Activated gamma-delta T cell treated with Interleukin-2 at 50 U/mL for 16 hours (primary cell): ENCODE measurements around the gene C19orf33.

Experiments
- DNase-seq: peaks from one replicate; pipeline ENCODE4 v3.0.0-alpha.2; 2020

C19orf33 gene

DNA sequence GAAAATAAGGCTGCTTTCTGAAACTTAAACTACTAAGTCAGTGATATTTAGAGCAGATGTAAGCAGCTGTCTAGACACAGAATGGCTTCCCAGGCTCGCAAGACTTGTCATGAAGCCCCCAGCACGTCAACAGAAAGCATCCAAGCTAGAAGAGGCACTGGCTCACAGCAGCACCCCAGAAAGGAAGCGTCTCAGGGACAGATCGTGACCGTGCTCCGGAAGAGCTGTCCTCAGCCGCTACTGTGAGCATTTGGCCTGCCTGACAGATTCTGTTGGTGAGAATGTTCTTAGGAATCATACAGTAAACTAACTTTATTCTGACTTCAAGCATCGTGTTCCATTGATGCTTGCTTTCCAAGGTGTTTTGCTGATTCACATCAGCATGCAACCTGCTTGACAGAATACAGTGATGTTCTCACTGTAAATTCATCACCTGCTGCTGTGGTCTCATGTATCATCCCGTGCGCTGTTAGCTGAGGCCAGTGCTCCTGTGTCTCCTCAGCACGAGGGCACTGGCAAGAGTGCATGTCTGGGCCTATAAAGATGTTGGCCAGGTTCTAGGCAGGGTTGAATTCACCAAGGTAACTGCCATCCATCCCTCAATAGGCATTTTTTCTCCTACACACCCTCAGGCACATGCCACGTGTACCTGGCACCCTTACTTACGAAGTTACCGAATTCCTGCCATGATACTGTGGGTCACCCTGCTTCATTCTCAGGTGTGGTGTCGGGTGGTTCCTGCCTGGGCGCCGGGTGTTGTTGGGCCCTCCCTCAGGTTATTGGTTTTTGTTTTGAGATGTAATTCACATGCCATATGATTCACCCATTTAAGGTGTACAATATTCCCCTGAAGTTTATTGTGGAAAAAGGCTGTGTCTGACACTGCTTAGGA, 23.8 kb upstream of the C19orf33 start:
- DNase-seq: no peak

- DNase-seq: no peak
Observed at GRCh38 chr19:38281811-38282566, 22.1 kb upstream of the C19orf33 start.

- no peak for DNase-seq
Observed at GRCh38 chr19:38283271-38283670, 20.8 kb upstream of the C19orf33 start.

GRCh38 chr19:38284422-38284821, 19.6 kb upstream of the C19orf33 start:
- no peak for DNase-seq

- DNase-seq: no peak
Observed at GRCh38 chr19:38285567-38285966, 18.5 kb upstream of the C19orf33 start.

- DNase-seq: no peak
Observed at GRCh38 chr19:38287604-38288003, 16.4 kb upstream of the C19orf33 start.

GRCh38 chr19:38288123-38288855, 15.8 kb upstream of the C19orf33 start:
- DNase-seq: no peak

GRCh38 chr19:38289955-38290354, 14.1 kb upstream of the C19orf33 start:
- DNase-seq: no peak

GRCh38 chr19:38290631-38291147, 13.4 kb upstream of the C19orf33 start:
- no peak for DNase-seq

- DNase-seq: no peak
Observed at GRCh38 chr19:38291855-38292254, 12.2 kb upstream of the C19orf33 start.

GRCh38 chr19:38293281-38293680, 10.8 kb upstream of the C19orf33 start:
- no peak for DNase-seq

GRCh38 chr19:38294090-38294489, 10.0 kb upstream of the C19orf33 start:
- no peak for DNase-seq

GRCh38 chr19:38298821-38299680, 5.0 kb upstream of the C19orf33 start:
- no peak for DNase-seq

- DNase-seq: no peak
Observed at GRCh38 chr19:38304352-38304865, 358 bp downstream of the C19orf33 start.

- DNase-seq: no peak
Observed at GRCh38 chr19:38304866-38305429, 897 bp downstream of the C19orf33 start.

- DNase-seq: no peak
Observed at GRCh38 chr19:38306236-38306635, 2.2 kb downstream of the C19orf33 start.

- DNase-seq: no peak
Observed at GRCh38 chr19:38307076-38307475, 3.0 kb downstream of the C19orf33 start.

- DNase-seq: no peak
Observed at GRCh38 chr19:38307597-38307996, 3.5 kb downstream of the C19orf33 start.

GRCh38 chr19:38308006-38308766, 4.1 kb downstream of the C19orf33 start:
- DNase-seq: no peak

GRCh38 chr19:38308926-38309614, 5.0 kb downstream of the C19orf33 start:
- DNase-seq: no peak
